Activated CD8-positive, alpha-beta memory T cell treated with anti-CD3 and anti-CD28 coated beads, Interleukin-2, amount 50 U/mL, for 1 hour (primary cell): ENCODE results near the gene CCDC85C.

ENCODE experiments used
- DNase-seq: peaks from one replicate; pipeline ENCODE4 v3.0.0-alpha.2; 2020; ENCODE audit errors: extremely low read depth

The CCDC85C gene

GRCh38 chr14:99511421-99512109 is 92.4 kb downstream of the CCDC85C start:
- DNase-seq = no peak

DNA sequence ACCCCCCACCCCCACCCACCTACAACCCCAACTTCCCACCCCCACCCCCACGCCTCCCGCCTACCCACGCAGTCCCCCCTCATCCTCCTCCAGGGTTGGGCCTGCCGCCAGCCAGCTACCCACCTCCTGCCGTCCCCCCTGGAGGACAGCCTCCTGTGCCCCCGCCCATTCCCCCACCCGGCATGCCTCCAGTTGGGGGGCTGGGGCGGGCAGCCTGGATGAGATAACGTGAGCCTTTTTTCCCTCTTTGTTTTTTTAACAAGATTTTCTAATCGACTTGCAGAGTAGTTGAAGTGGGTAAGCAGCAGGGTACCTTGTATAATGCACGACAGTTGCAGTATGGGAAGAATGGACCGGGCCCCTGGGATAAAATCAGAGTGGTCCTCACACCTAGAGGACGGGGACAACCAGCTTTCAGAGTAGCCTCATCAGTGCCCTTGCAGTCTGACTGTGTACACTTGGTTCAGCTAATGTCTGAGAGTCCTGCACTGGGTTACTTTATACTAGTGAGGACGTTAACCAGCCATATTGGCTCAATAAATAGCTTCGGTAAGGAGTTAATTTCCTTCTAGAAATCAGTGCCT is 93.4 kb downstream of the CCDC85C start:
- no peak for DNase-seq

DNA sequence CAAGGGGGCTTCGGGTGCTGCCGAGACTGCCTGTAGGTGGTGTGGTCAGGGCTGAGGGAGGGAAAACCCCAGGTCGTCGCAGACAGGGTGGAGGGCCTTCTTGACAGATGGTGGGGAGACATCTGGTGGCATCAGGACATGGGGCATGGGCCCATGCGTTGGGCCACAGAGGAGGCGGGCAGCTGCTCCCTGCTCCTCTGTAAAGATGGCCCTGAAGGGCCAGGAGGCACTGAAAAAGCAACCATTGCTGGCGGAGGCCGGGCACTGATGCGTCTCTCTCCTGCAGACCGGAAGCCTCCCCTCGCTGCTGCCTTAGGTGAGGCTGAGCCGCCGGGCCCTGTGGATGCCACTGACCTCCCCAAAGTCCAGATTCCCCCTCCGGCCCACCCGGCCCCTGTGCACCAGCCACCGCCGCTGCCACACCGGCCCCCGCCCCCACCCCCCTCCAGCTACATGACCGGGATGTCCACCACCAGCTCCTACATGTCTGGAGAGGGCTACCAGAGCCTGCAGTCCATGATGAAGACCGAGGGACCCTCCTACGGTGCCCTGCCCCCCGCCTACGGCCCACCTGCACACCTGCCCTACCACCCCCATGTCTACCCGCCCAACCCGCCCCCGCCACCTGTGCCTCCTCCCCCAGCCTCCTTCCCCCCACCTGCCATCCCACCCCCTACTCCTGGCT is 94.0 kb downstream of the CCDC85C start:
- DNase-seq = no peak

DNA sequence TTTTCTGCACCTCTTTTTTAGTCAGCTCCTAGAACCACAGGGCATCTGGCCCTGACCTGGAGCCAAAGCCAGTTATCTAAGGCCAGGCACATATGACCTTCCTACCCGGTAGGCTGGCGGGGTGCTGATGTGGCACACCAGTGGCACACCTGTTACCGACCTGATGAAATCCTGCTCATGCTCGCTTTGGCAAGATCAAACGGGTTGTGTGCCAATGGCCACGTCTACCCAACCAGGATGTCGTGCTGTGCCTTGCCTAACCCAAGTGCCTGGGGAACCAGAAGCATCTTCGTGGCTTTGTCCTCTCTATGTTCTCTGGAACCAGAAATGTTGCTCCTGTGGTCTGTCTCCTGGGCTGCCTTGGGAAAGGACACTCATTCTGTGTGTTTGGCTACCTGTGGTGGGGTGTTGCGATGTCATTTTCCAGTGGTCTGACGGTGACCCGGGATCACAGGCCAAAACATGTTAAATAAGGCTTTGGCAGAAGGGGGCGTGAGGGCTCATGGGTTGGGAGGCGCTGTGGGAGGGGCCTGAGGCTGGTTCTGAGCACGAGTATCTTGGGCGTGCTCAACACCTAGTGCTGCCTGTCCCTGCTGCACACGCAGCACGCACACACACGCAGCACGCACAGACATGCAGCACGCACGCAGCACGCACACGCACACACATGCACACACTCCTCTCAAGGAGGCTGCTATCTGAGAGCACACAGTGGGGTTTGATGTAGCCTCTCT is 94.9 kb downstream of the CCDC85C start:
- no peak for DNase-seq

- no peak for DNase-seq
Measured at GRCh38 chr14:99507860-99508640, 96.0 kb downstream of the CCDC85C start.

DNA sequence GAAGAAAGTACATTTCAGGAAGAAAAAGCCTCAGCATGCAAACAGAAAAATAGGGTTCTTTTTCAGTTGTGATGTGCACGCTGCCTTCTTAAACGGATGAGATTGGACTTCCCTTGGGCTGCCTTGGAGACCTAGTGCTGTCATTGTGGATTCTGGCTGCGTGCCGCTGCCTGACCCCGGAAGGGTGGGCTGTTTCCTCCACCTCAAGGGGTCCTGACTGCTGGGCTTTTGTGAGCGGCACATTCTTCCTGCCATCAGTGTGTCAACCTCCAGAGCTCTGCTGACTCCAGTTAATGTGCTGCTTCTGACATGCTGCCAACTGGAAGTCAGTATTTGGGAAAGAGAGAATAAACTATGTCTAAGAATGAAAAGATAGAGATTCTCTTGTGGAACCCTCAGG is 97.7 kb downstream of the CCDC85C start:
- DNase-seq = no peak

GRCh38 chr14:99505089-99505488 is 98.9 kb downstream of the CCDC85C start:
- no peak for DNase-seq

DNA sequence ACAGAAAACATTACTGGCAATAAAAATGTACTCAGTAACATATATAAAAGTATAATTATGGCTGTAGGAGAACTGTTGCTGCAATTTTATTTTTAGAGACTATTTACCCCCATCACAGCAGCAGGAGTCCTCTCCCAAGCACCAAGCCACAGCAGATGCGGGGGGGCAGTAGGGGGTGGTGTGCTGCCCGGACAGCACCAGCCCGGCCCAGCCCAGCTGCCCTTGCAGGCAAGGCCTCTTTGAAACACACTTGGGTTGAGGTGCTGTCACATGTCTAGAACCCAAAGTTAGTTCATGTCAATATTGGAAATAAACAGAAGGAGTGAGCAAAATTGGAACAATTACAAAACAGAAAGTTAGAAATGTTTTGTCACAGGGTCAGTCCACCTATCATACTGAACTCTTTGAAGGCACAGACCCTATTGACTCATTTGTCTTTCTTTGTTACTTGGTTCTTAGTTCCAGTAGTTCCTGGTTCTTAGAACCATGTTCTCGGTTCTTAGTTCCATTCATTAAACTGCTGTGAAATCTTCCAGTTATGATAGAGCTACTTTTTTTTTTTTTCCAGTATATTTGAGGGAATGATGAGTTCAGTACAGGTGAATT is 100.1 kb downstream of the CCDC85C start:
- DNase-seq = no peak

- DNase-seq = no peak
Measured at GRCh38 chr14:99502989-99503421, 101.0 kb downstream of the CCDC85C start.

GRCh38 chr14:99497894-99498293 is 106.1 kb downstream of the CCDC85C start:
- DNase-seq = no peak

DNA sequence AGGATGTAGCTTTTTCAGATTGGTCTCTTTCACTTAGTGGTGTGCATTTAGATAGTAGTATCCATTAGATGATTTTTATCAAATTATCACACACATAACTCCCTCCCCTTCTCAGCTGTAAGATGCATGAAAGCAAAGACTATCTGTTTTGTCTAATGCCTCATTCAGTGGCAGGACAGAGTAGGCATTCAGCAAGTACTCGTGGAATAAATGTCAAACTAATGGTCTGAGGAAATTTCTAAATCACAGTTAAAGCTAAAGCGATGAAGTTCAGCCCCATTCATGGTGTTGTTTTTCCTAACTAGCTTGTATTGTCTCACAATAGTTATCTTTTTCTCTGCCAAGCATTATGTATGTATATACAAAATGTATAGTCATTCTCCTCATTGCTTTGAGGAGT is 106.7 kb downstream of the CCDC85C start:
- no peak for DNase-seq

DNA sequence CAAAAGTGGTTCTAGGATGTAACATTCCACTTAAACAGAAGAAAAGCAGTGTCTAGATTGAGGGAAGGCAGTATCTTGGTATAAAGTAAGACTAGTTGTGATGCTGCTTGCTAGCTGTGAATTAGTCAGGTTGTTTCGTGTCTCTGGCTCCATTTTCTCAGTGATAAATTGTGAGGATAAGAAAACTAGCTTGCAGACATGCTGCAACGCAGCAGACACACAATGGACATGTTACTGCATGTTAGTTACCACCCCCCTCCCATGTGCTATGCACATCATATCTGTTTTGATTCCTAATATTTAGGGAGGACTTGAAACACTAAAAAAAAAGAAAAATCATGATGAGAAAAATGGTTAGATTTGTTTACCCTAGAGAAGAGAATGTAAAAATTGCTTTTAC is 119.9 kb downstream of the CCDC85C start:
- DNase-seq = no peak

DNA sequence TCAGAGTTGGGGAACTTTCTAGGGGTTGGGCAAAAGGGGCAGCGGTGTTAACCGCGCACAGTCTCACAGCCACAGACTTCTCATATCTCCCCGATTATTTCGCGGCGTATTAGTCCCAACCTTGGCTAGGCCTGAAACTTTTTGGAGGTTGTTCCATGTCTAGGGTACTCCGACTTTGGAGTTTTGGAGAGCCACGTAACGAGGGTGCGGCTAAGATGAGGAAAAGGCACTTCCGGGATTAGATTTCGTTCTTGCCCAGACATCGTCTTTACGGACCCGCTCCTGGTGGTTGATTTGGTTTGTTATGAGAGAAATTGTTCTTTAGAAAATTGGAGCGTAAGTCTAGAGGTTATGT is 122.3 kb downstream of the CCDC85C start:
- no peak for DNase-seq

- peak; percentile 99 for DNase-seq
Measured at GRCh38 chr14:99480917-99481744, 122.9 kb downstream of the CCDC85C start, which contains the start of gene CCNK. CCNK (plus strand) TSS chr14:99481409; CDS start chr14:99492678, 11,269 bp downstream.

DNA sequence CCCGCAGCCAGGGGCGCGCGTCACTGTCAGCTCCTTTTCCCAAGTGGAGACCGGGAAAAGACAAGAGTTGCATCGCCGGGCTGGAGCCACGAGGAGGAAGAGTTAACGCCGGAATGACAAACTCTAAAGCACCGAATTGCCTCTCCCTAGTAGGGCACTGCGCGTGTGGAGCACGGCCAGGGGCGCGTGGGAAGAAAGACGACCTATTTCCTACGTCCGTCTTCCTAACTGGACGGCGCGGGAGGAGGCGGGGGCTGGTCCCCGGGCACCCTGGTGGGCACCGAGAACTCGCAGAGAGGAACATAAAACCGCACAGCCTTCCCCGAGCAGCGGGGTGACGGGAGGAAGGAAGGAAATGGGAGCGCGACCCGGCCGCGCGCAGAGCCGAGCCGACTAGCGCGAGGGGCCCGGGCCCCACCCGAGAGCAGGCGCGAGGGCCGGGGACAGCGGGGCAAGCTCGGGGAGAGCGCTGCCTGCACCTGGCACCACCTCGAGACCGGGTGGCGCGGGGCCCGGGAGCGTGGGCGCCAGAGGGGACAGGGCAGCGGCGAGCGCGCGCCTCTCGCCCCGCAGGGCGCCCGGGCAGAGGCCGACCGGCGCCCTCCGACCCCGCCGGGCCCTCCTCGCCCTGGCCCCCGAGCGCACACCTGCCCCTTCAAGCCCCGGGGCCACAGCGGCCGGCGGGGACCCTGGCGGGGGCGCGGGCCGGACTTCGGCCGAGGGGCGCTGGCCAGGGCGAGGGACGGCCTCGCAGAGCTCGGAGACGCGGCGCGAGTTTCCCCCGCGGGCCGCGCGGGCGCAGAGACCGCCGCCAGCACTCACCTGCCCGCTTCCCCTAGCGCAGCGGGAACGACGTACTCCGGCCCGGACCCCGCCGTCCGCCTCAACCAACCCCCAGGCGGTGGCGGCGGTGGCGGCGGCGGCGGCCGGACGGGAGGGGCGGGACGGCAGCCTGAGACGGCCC is 123.8 kb downstream of the CCDC85C start, which contains the start of gene SETD3:
SETD3 (minus strand) TSS at position 954 of the 964 bp plus-strand sequence. CDS start 15,054 bp downstream, outside the sequence.
- DNase-seq = no peak

GRCh38 chr14:99479160-99479905 is 124.7 kb downstream of the CCDC85C start:
- no peak for DNase-seq

GRCh38 chr14:99478128-99478527 is 125.9 kb downstream of the CCDC85C start:
- no peak for DNase-seq

- DNase-seq = no peak
Measured at GRCh38 chr14:99476864-99477263, 127.1 kb downstream of the CCDC85C start.
